ENCODE results near the gene LRGUK.

GRCh38 chr7:134175334-134176036, 48.3 kb downstream of the LRGUK start:
- TF ChIP-seq EP300 (IDR thresholded peaks at IDR 0.05) (no peak), POLR2A (IDR thresholded peaks at IDR 0.05) (no peak), CTCF (IDR thresholded peaks at IDR 0.05) (no peak), POLR2AphosphoS5 (IDR thresholded peaks at IDR 0.05) (no peak)
